GM12878 (cell line): ENCODE data around the gene RSPH9. TPM values are rescaled to one million over a fixed set of nuclear protein-coding genes. Genes with fewer than 3 reads are reported as not detected.
A peak's percentile ranks its signal among the peaks of the same experiment; 100 is the strongest.

Source experiments
- ATAC-seq: fragments of 200-7000 bp; cut with Tn5 transposase; 3 replicates; pipeline ENCODE4 v1.9.1; 2020; ENCODE audit warnings: mild to moderate bottlenecking, moderate library complexity
- BruUV-seq: library from RNA; stranded (reverse); fragments of 400-500 nt; replicated peaks from 2 replicates; lab custom pipeline; 2021; lab: Mats Ljungman, UMichigan
- CTCF ChIA-PET: fragments of 300-600 bp; sonication (Branson Sonifier 250); formaldehyde crosslinking; extraction: SDS; loops from one replicate; lab custom pipeline; 2021; ENCODE audit warnings: inconsistent platforms; lab: Yijun Ruan, JAX
- POLR2A ChIA-PET: fragments of 350-600 bp; formaldehyde crosslinking; extraction: SDS; loops from one replicate; lab custom pipeline; 2021; ENCODE audit warnings: inconsistent platforms; lab: Charles Lee
- RAD21 ChIA-PET: fragments of 300-600 bp; sonication (Branson Sonifier 250); formaldehyde crosslinking; loops from one replicate; lab custom pipeline; 2023; ENCODE audit warnings: antibody characterized with exemption; ENCODE audit not compliant: unreplicated experiment; lab: Charles Lee
- SMC1A ChIA-PET: fragments of 300-600 bp; sonication (Branson Sonifier 250); formaldehyde crosslinking; loops from one replicate; lab custom pipeline; 2023; ENCODE audit not compliant: unreplicated experiment, uncharacterized antibody; lab: Charles Lee
- DNase-seq: peaks from one replicate; pipeline ENCODE4 v3.0.0-alpha.2; 2011; ENCODE audit warnings: low read depth, low spot score
- FAIRE-seq: peaks from 3 replicates; lab custom pipeline; 2011; peaks lifted over from hg19 to GRCh38; lab: Jason Lieb, UNC
- H2AFZ ChIP-seq: 2 replicates; pipeline ENCODE4 v1.6.0; 2011; ENCODE audit warnings: low read depth, low read length, control low read depth; ENCODE audit not compliant: control insufficient read depth
- H3K27ac ChIP-seq: 2 replicates; pipeline ENCODE4 v1.5.1; 2011; ENCODE audit warnings: control low read depth; ENCODE audit not compliant: control insufficient read depth, insufficient read depth
- H3K27me3 ChIP-seq, 2 experiments: replicated peaks in 1 of 2; 2 replicates each; pipeline versions ENCODE4 v1.6.0 to v1.6.1; 2011; ENCODE audit warnings: low read length in 1 of 2; ENCODE audit not compliant: control insufficient read depth in 2 of 2, insufficient read depth in 2 of 2
- H3K36me3 ChIP-seq, 2 experiments: 2 replicates each; pipeline ENCODE4 v1.5.1; 2011; ENCODE audit warnings: low read length in 1 of 2; ENCODE audit not compliant: control insufficient read depth in 2 of 2, insufficient read depth in 2 of 2
- H3K4me1 ChIP-seq: 2 replicates; pipeline ENCODE4 v1.6.1; 2011; ENCODE audit warnings: mild to moderate bottlenecking, low read length, moderate library complexity, mixed read lengths; ENCODE audit not compliant: control insufficient read depth, insufficient read depth
- H3K4me2 ChIP-seq: 2 replicates; pipeline ENCODE4 v1.6.0; 2011; ENCODE audit warnings: control low read depth; ENCODE audit not compliant: control insufficient read depth, insufficient read depth
- H3K4me3 ChIP-seq: fragments of 200-600 bp; sonication (generic); 2 replicates; pipeline ENCODE4 v1.5.1; 2016
- H3K79me2 ChIP-seq: 2 replicates; pipeline ENCODE4 v1.6.0; 2011; ENCODE audit warnings: low read length; ENCODE audit not compliant: control insufficient read depth, insufficient read depth
- H3K9ac ChIP-seq: 2 replicates; pipeline ENCODE4 v1.8.0; 2011; ENCODE audit warnings: low read length, control low read depth, mixed read lengths; ENCODE audit not compliant: control insufficient read depth, insufficient read depth
- H3K9me3 ChIP-seq: replicated peaks from 3 replicates; pipeline ENCODE4 v1.5.1; 2011; ENCODE audit warnings: mild to moderate bottlenecking, low read length; ENCODE audit not compliant: control insufficient read depth, insufficient read depth
- H4K20me1 ChIP-seq: 2 replicates; pipeline ENCODE4 v1.6.0; 2011; ENCODE audit not compliant: control insufficient read depth, insufficient read depth
- CEBPZ ChIP-seq: fragments of 150-350 bp; IDR thresholded peaks from 2 replicates; pipeline ENCODE4 v1.6.1; 2016; ENCODE audit warnings: low read depth, low read length
- IKZF2 ChIP-seq, 2 experiments: fragments of 450-650 bp; IDR thresholded peaks; 2 replicates each; pipeline ENCODE4 v1.6.1; 2017; ENCODE audit warnings: mild to moderate bottlenecking in 2 of 2, moderate library complexity in 2 of 2
- NBN ChIP-seq: fragments of 450-650 bp; IDR thresholded peaks from 2 replicates; pipeline ENCODE4 v1.6.1; 2016
- POLR2AphosphoS2 ChIP-seq: IDR thresholded peaks from 2 replicates; pipeline ENCODE4 v1.6.1; 2011; ENCODE audit warnings: low read depth, mild to moderate bottlenecking, low read length, improper control_type of control experiment, moderate library complexity
- TBL1XR1 ChIP-seq: IDR thresholded peaks from 2 replicates; pipeline ENCODE4 v1.6.1; 2012; ENCODE audit warnings: low read depth, low read length, improper control_type of control experiment
- TCF3 ChIP-seq: IDR thresholded peaks from 2 replicates; pipeline ENCODE4 v1.6.1; 2012; ENCODE audit warnings: low read depth, mild to moderate bottlenecking, low read length, borderline replicate concordance; ENCODE audit not compliant: insufficient read depth
- WGBS: methylation state at CpG from one replicate; pipeline ENCODE4 v1.1.6; 2016; ENCODE audit warnings: low lambda C conversion rate; ENCODE audit not compliant: insufficient replicate concordance, insufficient coverage; ENCODE audit errors: missing lambda C conversion rate; 5-methylcytosine and 5-hydroxymethylcytosine counted together
- in situ Hi-C: fragments of 300-500 bp; cut with MboI; formaldehyde crosslinking; loops from 9 replicates; pipeline ENCODE4 v1.14.3; 2018; ENCODE audit warnings: mixed read lengths
- intact Hi-C: fragments of 100-400 bp; cut with micrococcal nuclease; formaldehyde crosslinking; loops from one replicate; pipeline ENCODE4 v1.14.2; 2022; ENCODE audit not compliant: unreplicated experiment
- polyA plus RNA-seq, 11 experiments: library from polyadenylated mRNA; depleted of rRNA in 4 of 11; unstranded in 6 of 11; stranded (reverse) in 5 of 11; fragments of >200 nt; fragmentation: Nextera tagmentation in 4 of 11; fragmentation: Illumina TruSeq in 1 of 11; extraction: Ambion mirVana in 4 of 11; extraction: Trizol in 1 of 11; gene quantifications; 1 replicate in 1 of 11; 2 replicates in 10 of 11; pipeline versions ENCODE4 v1.2.1 to v1.2.3, GENCODE V29; 2011 to 2016; ENCODE audit warnings: inconsistent platforms in 2 of 11, missing spikeins in 2 of 11, low read depth in 1 of 11
- total RNA-seq, 4 experiments: library from RNA; depleted of rRNA in 3 of 4; stranded (reverse); fragments of >200 nt in 3 of 4; fragmentation: Illumina TruSeq in 1 of 4; extraction: Trizol in 1 of 4; gene quantifications; 2 replicates each; pipeline versions ENCODE4 v1.2.1 to v1.2.3, GENCODE V29; 2013 to 2021
- TF ChIP-seq, protein P1 (sequence below): fragments of 450-650 bp; formaldehyde crosslinking; IDR thresholded peaks from 2 replicates; pipeline ENCODE4 v1.4.0; 2022; ENCODE audit warnings: mild to moderate bottlenecking, moderate library complexity
- TF ChIP-seq, protein P2 (sequence below): fragments of 450-650 bp; formaldehyde crosslinking; IDR thresholded peaks from 2 replicates; pipeline ENCODE4 v1.4.0; 2020; ENCODE audit warnings: mild to moderate bottlenecking, moderate library complexity
- TF ChIP-seq, protein P3 (sequence below): fragments of 450-650 bp; IDR thresholded peaks from 2 replicates; pipeline ENCODE4 v1.6.1; 2018; ENCODE audit warnings: mild to moderate bottlenecking, low read depth, moderate library complexity; ENCODE audit not compliant: partially characterized antibody

The RSPH9 gene
- total and polyA plus RNA-seq, 10 of the 15 experiments (the other 5 are each of a cell fraction or from before 2014, with no cell fraction given), result 0.26 to 0.63 (median 0.36) TPM; not detected in 6

GRCh38 chr6:43707269-43707668 lies 62.4 kb downstream of the RSPH9 start (continued):
- no peak for TF ChIP-seq CEBPZ
- TF ChIP-seq, protein P1, sequence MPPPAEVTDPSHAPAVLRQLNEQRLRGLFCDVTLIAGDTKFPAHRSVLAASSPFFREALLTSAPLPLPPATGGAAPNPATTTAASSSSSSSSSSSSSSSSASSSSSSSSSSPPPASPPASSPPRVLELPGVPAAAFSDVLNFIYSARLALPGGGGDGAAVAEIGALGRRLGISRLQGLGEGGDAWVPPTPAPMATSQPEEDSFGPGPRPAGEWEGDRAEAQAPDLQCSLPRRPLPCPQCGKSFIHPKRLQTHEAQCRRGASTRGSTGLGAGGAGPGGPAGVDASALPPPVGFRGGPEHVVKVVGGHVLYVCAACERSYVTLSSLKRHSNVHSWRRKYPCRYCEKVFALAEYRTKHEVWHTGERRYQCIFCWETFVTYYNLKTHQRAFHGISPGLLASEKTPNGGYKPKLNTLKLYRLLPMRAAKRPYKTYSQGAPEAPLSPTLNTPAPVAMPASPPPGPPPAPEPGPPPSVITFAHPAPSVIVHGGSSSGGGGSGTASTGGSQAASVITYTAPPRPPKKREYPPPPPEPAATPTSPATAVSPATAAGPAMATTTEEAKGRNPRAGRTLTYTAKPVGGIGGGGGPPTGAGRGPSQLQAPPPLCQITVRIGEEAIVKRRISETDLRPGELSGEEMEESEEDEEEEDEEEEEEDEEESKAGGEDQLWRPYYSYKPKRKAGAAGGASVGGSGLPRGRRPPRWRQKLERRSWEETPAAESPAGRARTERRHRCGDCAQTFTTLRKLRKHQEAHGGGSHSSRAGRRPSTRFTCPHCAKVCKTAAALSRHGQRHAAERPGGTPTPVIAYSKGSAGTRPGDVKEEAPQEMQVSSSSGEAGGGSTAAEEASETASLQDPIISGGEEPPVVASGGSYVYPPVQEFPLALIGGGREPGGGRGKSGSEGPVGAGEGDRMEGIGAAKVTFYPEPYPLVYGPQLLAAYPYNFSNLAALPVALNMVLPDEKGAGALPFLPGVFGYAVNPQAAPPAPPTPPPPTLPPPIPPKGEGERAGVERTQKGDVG (CRISPR knock-in tag), result no peak
- TF ChIP-seq POLR2AphosphoS2, result no peak
- TF ChIP-seq, all 136 proteins: peak for 0

- peaks cover 44% of the 10 kb centered on the region for H3K4me1 ChIP-seq
- H3K27ac ChIP-seq, result no peak overlapping the region
- CTCF ChIA-PET, result no interaction called here
- no peaks in the 10 kb centered on the region for H3K9me3 ChIP-seq
- H3K27me3 ChIP-seq, result no peaks in the 10 kb centered on the region
- H3K79me2 ChIP-seq, result no peaks in the 10 kb centered on the region
- intact Hi-C loops (no loop called here), in situ Hi-C loops (no loop called here)
- no peak overlapping the region for H3K4me3 ChIP-seq
- no peak overlapping the region for H3K9ac ChIP-seq
- FAIRE-seq, result peak; percentile 27
- no peaks in the 10 kb centered on the region for H3K36me3 ChIP-seq
- H4K20me1 ChIP-seq, result no peaks in the 10 kb centered on the region
- no peak for ATAC-seq
- RAD21 ChIA-PET, result no interaction called here
- no TSS peak for BruUV-seq
- H3K4me2 ChIP-seq, result no peak overlapping the region
- no peak for DNase-seq
- WGBS, result 55% methylated on average over 1 of the region's 1 CpG
- no peak overlapping the region for H2AFZ ChIP-seq
- POLR2A ChIA-PET, result no interaction called here
- SMC1A ChIA-PET, result no interaction called here
- TF ChIP-seq NBN, result no peak
- no peak for TF ChIP-seq IKZF2 (IDR thresholded peaks at IDR 0.05)
- TF ChIP-seq, protein P2, sequence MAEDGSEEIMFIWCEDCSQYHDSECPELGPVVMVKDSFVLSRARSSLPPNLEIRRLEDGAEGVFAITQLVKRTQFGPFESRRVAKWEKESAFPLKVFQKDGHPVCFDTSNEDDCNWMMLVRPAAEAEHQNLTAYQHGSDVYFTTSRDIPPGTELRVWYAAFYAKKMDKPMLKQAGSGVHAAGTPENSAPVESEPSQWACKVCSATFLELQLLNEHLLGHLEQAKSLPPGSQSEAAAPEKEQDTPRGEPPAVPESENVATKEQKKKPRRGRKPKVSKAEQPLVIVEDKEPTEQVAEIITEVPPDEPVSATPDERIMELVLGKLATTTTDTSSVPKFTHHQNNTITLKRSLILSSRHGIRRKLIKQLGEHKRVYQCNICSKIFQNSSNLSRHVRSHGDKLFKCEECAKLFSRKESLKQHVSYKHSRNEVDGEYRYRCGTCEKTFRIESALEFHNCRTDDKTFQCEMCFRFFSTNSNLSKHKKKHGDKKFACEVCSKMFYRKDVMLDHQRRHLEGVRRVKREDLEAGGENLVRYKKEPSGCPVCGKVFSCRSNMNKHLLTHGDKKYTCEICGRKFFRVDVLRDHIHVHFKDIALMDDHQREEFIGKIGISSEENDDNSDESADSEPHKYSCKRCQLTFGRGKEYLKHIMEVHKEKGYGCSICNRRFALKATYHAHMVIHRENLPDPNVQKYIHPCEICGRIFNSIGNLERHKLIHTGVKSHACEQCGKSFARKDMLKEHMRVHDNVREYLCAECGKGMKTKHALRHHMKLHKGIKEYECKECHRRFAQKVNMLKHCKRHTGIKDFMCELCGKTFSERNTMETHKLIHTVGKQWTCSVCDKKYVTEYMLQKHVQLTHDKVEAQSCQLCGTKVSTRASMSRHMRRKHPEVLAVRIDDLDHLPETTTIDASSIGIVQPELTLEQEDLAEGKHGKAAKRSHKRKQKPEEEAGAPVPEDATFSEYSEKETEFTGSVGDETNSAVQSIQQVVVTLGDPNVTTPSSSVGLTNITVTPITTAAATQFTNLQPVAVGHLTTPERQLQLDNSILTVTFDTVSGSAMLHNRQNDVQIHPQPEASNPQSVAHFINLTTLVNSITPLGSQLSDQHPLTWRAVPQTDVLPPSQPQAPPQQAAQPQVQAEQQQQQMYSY (CRISPR knock-in tag), result no peak
- TF ChIP-seq TCF3, result no peak
- TF ChIP-seq, protein P3, sequence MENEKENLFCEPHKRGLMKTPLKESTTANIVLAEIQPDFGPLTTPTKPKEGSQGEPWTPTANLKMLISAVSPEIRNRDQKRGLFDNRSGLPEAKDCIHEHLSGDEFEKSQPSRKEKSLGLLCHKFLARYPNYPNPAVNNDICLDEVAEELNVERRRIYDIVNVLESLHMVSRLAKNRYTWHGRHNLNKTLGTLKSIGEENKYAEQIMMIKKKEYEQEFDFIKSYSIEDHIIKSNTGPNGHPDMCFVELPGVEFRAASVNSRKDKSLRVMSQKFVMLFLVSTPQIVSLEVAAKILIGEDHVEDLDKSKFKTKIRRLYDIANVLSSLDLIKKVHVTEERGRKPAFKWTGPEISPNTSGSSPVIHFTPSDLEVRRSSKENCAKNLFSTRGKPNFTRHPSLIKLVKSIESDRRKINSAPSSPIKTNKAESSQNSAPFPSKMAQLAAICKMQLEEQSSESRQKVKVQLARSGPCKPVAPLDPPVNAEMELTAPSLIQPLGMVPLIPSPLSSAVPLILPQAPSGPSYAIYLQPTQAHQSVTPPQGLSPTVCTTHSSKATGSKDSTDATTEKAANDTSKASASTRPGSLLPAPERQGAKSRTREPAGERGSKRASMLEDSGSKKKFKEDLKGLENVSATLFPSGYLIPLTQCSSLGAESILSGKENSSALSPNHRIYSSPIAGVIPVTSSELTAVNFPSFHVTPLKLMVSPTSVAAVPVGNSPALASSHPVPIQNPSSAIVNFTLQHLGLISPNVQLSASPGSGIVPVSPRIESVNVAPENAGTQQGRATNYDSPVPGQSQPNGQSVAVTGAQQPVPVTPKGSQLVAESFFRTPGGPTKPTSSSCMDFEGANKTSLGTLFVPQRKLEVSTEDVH, result no peak
- TF ChIP-seq TBL1XR1, result no peak
Measured at GRCh38 chr6:43707767-43708166, 62.9 kb downstream of the RSPH9 start.
